ENCODE results near the gene TMEM184A.

Gene TMEM184A

DNA sequence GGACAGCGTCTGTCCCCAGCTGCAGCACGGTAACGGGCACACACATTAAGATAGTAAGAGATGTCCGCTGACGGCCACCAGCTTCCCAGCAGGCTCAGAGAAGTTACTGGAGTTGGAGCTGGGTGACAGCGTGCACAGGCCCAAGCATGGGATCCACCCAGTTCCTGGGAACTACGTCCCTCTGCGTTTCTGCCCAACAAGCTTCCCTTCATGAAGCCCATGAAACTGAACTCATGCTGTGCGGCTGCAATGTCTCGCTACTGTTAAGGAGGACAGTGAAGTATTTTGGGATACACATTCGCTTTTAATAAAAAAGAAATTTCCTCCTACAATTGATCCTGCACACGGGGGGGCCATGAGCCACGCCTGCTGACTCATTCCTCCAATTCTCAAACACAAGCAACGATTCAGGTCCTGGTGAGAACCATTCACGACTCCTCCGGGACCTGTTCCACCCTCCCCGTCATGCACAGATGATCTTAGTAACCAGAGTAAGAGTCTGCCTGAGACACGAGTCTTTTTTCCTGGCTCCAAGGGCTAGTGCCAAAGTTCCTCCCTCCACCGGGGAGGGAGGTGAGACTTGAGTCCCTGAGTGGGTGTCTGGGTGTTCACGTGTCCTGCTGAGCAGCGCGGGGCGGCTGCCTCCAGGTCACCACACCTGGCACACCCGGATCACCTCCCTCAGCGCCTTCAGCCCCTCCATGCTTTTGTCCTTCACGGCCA, 11.2 kb upstream of the TMEM184A start:
- H3K4me3 ChIP-seq (ENCODE audit: low read length in 2 of 2): no peak overlapping the region

DNA sequence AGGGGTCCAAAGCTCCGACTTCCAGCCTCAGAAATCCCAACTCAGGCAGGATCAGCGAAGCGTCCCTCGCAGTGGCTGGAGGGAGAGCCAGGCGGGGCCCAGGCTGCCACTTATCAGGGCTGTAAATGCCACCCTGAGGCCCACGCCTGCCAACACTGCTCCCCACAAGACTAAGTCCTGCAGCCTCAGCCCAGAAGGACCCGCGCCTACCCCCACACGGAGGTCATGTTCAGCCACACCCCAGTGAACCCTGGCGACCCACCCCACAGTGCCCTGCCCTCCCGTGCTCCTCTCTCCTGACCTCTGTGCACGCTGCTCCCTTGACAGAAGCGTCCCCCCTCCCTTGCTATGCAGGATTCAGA, 10.7 kb upstream of the TMEM184A start:
- no peak overlapping the region for H3K4me3 ChIP-seq (ENCODE audit: low read length in 2 of 2)

More for the DNA sequence above, 11.2 kb upstream of the TMEM184A start:
- no peaks in the 10 kb centered on the region for H3K9me3 ChIP-seq (ENCODE audit: control insufficient read depth in 2 of 2, low read length in 2 of 2)
- H3K27me3 ChIP-seq (ENCODE audit: control insufficient read depth in 1 of 2, insufficient read depth in 2 of 2, low read length in 2 of 2): no peaks in the 10 kb centered on the region
- H3K4me1 ChIP-seq (ENCODE audit: control insufficient read depth, insufficient read depth, low read length): peaks cover 22% of the 10 kb centered on the region
- peaks cover 7 to 10% of the 10 kb centered on the region in 2 donors for H3K36me3 ChIP-seq (ENCODE audit: control insufficient read depth in 2 of 2, insufficient read depth in 2 of 2, low read length in 2 of 2)
- H3K9ac ChIP-seq (ENCODE audit: low read length in 2 of 2): no peak overlapping the region
- no peak overlapping the region for H3K27ac ChIP-seq (ENCODE audit: low read length)

DNA sequence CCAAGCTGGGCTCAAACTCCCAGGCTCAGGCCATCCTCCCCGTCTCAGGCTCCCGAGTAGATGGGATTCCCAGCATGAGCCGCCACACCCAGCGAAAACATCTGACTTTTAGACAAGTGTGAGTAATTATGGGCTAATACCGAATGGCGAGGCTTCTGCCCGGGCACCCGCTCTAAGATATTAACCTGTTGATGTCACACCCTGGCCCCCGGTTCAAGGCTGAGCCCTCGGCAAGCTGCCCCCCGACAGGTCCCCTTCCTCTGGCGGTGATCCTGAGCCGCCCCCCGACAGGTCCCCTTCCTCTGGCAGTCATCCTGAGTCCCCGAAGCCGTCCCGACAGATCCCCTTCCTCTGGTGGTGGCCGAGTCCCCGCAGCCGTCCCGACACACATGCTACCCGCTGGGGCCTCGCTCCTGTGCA, 8.6 kb upstream of the TMEM184A start:
- Histone ChIP-seq H3K9me3 (ENCODE audit: control insufficient read depth in 2 of 2, low read length in 2 of 2) (no peaks in the 10 kb centered on the region), H3K36me3 (ENCODE audit: control insufficient read depth in 2 of 2, insufficient read depth in 2 of 2, low read length in 2 of 2) (peaks cover 7 to 10% of the 10 kb centered on the region in 2 donors), H3K4me1 (ENCODE audit: control insufficient read depth, insufficient read depth, low read length) (peaks cover 12% of the 10 kb centered on the region), H3K27ac (ENCODE audit: low read length) (no peak overlapping the region), H3K9ac (ENCODE audit: low read length in 2 of 2) (no peak overlapping the region), H3K4me3 (ENCODE audit: low read length in 2 of 2) (no peak overlapping the region), H3K27me3 (ENCODE audit: control insufficient read depth in 1 of 2, insufficient read depth in 2 of 2, low read length in 2 of 2) (no peaks in the 10 kb centered on the region)

More for the DNA sequence above, 10.7 kb upstream of the TMEM184A start:
- Histone ChIP-seq H3K9me3 (ENCODE audit: control insufficient read depth in 2 of 2, low read length in 2 of 2) (no peaks in the 10 kb centered on the region), H3K27ac (ENCODE audit: low read length) (no peak overlapping the region), H3K4me1 (ENCODE audit: control insufficient read depth, insufficient read depth, low read length) (peaks cover 20% of the 10 kb centered on the region), H3K36me3 (ENCODE audit: control insufficient read depth in 2 of 2, insufficient read depth in 2 of 2, low read length in 2 of 2) (peaks cover 7 to 10% of the 10 kb centered on the region in 2 donors), H3K9ac (ENCODE audit: low read length in 2 of 2) (no peak overlapping the region), H3K27me3 (ENCODE audit: control insufficient read depth in 1 of 2, insufficient read depth in 2 of 2, low read length in 2 of 2) (no peaks in the 10 kb centered on the region)

DNA sequence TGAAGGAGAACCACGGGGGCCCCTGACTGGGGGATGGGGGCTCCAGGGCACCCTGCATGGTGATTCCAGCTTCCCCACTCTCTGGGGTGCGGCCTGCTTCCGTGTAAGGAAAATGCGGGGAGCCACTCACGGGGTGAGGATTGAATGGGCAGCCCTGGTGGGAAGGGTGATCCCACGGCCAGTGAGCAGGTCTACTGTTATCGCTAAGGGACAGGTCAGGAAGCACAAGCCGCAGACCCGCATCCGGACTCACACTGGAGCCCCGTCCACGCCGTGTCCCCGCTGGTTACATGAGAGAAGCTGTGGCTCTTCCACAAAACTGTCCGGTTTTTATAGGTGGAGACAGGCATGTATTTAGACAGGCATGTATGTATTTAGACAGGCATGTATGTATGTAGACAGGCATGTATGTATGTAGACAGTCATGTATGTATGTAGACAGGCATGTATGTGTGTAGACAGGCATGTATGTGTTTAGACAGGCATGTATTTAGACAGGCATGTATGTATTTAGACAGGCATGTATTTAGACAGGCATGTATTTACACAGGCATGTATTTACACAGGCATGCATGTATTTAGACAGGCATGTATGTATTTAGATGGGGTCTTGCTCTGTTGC, 8.1 kb upstream of the TMEM184A start:
- no peak overlapping the region for H3K27ac ChIP-seq (ENCODE audit: low read length)
- no peaks in the 10 kb centered on the region for H3K27me3 ChIP-seq (ENCODE audit: control insufficient read depth in 1 of 2, insufficient read depth in 2 of 2, low read length in 2 of 2)
- H3K9ac ChIP-seq (ENCODE audit: low read length in 2 of 2): no peak overlapping the region
- H3K4me1 ChIP-seq (ENCODE audit: control insufficient read depth, insufficient read depth, low read length): peaks cover 6% of the 10 kb centered on the region
- no peak overlapping the region for H3K4me3 ChIP-seq (ENCODE audit: low read length in 2 of 2)
- no peaks in the 10 kb centered on the region for H3K9me3 ChIP-seq (ENCODE audit: control insufficient read depth in 2 of 2, low read length in 2 of 2)
- peaks cover 7 to 10% of the 10 kb centered on the region in 2 donors for H3K36me3 ChIP-seq (ENCODE audit: control insufficient read depth in 2 of 2, insufficient read depth in 2 of 2, low read length in 2 of 2)

DNA sequence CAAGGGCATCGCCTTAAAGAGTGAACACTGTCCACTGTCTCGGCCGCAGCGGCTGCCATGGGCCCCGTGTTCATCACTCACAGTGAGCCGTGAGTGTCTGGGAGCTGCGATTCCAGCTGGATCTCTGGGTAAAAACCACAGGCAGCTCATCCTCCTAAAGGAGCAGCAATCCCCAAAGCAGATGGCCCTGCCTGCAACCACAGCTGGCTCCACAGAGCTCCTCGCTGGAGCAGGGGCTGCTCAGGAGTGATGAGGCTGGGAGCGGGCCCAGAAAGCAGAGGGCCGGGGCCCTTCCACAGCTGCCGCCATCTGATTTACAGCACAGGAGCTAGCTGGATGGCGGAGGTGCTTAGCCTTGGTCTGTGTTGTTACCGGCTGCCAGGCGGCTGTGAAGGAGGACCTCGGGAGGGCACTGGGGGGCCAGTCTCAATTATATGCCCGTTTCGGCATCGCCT, 6.6 kb upstream of the TMEM184A start:
- no peaks in the 10 kb centered on the region for H3K9me3 ChIP-seq (ENCODE audit: control insufficient read depth in 2 of 2, low read length in 2 of 2)
- peaks cover 0 to 3% of the 10 kb centered on the region in 2 donors for H3K27me3 ChIP-seq (ENCODE audit: control insufficient read depth in 1 of 2, insufficient read depth in 2 of 2, low read length in 2 of 2)
- peaks cover 7% of the 10 kb centered on the region in 2 donors for H3K36me3 ChIP-seq (ENCODE audit: control insufficient read depth in 2 of 2, insufficient read depth in 2 of 2, low read length in 2 of 2)
- no peak overlapping the region for H3K4me3 ChIP-seq (ENCODE audit: low read length in 2 of 2)
- H3K27ac ChIP-seq (ENCODE audit: low read length): no peak overlapping the region
- H3K4me1 ChIP-seq (ENCODE audit: control insufficient read depth, insufficient read depth, low read length): no peaks in the 10 kb centered on the region
- no peak overlapping the region for H3K9ac ChIP-seq (ENCODE audit: low read length in 2 of 2)

DNA sequence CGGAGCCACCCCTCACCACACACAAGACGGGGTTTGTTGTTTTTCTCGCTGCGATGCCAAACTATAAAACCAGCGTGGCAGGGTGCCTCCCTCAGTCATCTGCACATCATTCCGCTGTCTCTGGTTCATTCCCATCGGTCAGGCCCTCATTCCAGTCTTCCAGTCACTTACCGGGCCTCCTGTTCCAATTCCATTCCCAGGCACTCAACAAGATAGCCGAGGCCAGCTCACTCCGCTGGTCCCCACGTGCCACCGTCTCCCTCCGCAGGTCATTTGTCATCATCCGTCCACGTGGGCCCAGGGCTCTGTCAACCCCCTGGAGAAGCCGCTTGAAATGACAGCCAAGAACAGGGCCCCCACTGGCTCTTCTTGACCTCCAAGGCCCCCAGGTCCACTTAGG, 6.1 kb upstream of the TMEM184A start:
- Histone ChIP-seq H3K9me3 (ENCODE audit: control insufficient read depth in 2 of 2, low read length in 2 of 2) (no peaks in the 10 kb centered on the region), H3K9ac (ENCODE audit: low read length in 2 of 2) (no peak overlapping the region), H3K36me3 (ENCODE audit: control insufficient read depth in 2 of 2, insufficient read depth in 2 of 2, low read length in 2 of 2) (peaks cover 2 to 4% of the 10 kb centered on the region in 2 donors), H3K4me3 (ENCODE audit: low read length in 2 of 2) (no peak overlapping the region), H3K27me3 (ENCODE audit: control insufficient read depth in 1 of 2, insufficient read depth in 2 of 2, low read length in 2 of 2) (peaks cover 0 to 3% of the 10 kb centered on the region in 2 donors), H3K4me1 (ENCODE audit: control insufficient read depth, insufficient read depth, low read length) (no peaks in the 10 kb centered on the region), H3K27ac (ENCODE audit: low read length) (no peak overlapping the region)

DNA sequence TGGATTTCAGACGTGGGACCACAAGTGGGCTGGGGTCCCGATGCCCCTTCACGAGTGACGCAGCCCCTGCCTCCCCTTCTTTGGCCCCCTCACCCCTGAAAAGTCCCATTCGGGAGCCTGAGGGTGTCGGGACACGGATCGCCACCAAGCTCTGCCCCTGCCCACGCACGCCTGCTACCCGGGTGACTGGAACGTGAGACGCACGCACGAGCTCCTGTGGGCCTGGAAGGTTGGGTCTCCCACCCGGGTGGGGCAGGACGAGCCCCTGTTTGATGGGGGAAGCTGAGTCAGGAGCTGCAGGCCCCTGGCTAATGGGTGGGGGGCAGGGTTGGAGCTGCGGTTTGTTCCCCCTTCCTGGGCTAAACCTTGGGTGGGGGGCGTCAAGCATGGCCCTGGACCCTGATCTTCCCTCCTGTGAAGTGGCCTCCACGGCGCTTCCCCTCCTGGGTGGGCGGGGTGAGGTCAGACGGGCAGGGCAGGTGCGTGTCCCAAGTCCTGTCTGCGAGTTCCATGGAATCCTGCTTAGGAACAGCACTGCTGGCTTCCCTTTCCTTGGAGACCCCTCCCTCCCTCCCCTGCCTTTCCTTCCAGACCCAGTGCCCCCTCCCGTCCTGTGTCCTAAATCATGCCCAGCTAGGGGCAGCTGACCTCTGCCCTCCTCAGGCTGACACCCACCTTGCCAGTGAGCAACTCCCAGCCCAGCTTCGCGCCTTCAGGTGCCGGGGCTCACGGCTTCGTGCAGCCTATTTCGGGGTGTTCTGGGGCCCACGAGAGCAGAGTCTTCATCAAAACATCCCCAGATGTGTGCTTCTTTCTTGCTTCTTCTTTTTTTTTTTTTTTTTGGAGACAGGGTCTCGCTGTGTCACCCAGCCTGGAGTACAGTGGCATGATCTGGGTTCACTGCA, 5.3 kb upstream of the TMEM184A start:
- H3K9me3 ChIP-seq (ENCODE audit: control insufficient read depth in 2 of 2, low read length in 2 of 2): no peaks in the 10 kb centered on the region
- no peaks in the 10 kb centered on the region for H3K4me1 ChIP-seq (ENCODE audit: control insufficient read depth, insufficient read depth, low read length)
- H3K27ac ChIP-seq (ENCODE audit: low read length): no peak overlapping the region
- H3K27me3 ChIP-seq (ENCODE audit: control insufficient read depth in 1 of 2, insufficient read depth in 2 of 2, low read length in 2 of 2): peaks cover 0 to 3% of the 10 kb centered on the region in 2 donors
- H3K36me3 ChIP-seq (ENCODE audit: control insufficient read depth in 2 of 2, insufficient read depth in 2 of 2, low read length in 2 of 2): peaks cover 0 to 4% of the 10 kb centered on the region in 2 donors
- no peak overlapping the region for H3K4me3 ChIP-seq (ENCODE audit: low read length in 2 of 2)
- no peak overlapping the region for H3K9ac ChIP-seq (ENCODE audit: low read length in 2 of 2)

DNA sequence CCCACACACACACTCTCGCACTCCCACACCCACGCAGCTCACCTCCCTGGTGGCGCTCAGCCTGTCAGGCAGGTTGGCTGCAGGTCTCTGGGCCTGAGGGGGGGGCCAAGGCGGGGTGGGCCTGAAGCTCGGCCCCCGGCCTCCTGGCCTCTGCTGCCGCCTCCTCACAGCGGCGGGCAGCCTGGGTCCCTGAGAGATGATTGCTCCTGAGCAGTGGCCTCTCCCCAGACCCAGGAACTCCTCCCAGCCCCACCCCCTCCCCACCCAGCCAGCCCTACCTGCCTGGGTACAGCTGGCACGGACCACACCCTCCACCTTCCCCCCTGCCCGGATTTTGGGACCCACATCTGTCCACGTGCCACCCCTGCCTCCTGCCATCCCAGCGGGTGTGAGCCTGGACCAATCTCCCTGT, 4.6 kb upstream of the TMEM184A start:
- Histone ChIP-seq H3K27me3 (ENCODE audit: control insufficient read depth in 1 of 2, insufficient read depth in 2 of 2, low read length in 2 of 2) (peaks cover 3 to 4% of the 10 kb centered on the region in 2 donors), H3K9me3 (ENCODE audit: control insufficient read depth in 2 of 2, low read length in 2 of 2) (no peaks in the 10 kb centered on the region), H3K4me1 (ENCODE audit: control insufficient read depth, insufficient read depth, low read length) (peaks cover 4% of the 10 kb centered on the region), H3K9ac (ENCODE audit: low read length in 2 of 2) (no peak overlapping the region), H3K36me3 (ENCODE audit: control insufficient read depth in 2 of 2, insufficient read depth in 2 of 2, low read length in 2 of 2) (peaks cover 0 to 4% of the 10 kb centered on the region in 2 donors), H3K27ac (ENCODE audit: low read length) (no peak overlapping the region), H3K4me3 (ENCODE audit: low read length in 2 of 2) (no peak overlapping the region)

DNA sequence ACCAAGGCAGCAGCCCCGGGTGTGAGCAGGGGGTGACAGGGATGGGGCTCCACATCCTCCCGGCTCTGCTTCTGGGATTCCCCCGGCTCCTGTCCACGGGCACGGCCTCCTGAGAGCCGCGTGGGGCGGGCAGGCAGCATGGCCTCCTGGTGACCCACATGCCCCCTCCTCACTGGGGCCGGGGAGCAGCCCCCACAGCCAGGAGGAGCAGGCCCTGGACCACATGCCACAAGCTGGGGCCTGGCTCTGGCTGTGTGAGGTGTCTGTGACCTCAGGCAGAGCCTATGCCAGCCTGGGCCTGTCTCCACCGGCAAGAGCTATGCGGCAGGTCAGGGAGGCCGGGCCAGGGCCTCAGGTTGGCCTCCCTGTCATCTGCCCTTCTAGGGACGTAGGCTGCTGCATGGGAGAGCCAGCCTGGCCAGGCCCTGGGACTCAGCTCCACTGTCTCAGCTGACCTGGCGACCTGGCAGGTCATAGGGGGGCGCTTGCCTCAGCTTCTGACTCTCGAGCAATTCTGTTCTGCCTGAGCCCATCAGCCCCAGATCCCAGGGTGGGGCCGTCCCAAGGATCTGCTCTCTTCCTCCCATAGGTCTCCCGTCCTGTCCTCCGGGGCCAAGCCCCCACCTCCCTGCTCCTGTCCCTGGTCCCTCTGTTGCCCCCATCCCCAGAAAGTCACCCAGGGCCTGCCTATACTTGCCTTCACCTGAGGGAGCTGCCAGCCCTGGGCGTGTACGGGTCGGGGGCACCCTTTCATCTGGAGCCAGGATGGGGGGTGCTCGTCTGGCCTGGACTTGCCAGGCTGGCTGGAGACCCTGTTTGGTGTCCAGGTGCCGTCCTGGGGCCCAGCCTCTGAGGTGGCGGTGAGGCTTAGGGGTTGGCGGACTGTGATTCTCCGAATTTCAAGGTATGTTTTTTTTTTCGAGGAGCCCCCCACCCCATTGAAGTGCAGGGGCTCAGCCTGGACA, 3.9 kb upstream of the TMEM184A start:
- Histone ChIP-seq H3K9ac (ENCODE audit: low read length in 2 of 2) (no peak overlapping the region), H3K4me1 (ENCODE audit: control insufficient read depth, insufficient read depth, low read length) (peaks cover 10% of the 10 kb centered on the region), H3K36me3 (ENCODE audit: control insufficient read depth in 2 of 2, insufficient read depth in 2 of 2, low read length in 2 of 2) (peaks cover 0 to under 1% of the 10 kb centered on the region in 2 donors), H3K27me3 (ENCODE audit: control insufficient read depth in 1 of 2, insufficient read depth in 2 of 2, low read length in 2 of 2) (peaks cover 7 to 9% of the 10 kb centered on the region in 2 donors), H3K9me3 (ENCODE audit: control insufficient read depth in 2 of 2, low read length in 2 of 2) (no peaks in the 10 kb centered on the region), H3K4me3 (ENCODE audit: low read length in 2 of 2) (no peak overlapping the region), H3K27ac (ENCODE audit: low read length) (no peak overlapping the region)

Data from stomach smooth muscle (tissue), 2 donors.